Effector memory CD4-positive, alpha-beta T cell (primary cell): ENCODE results near the gene C16orf89.

ENCODE experiments used
- DNase-seq, 3 donors: peaks; one replicate each; pipeline ENCODE4 v3.0.0-alpha.2; 2020
- H3K27ac ChIP-seq: 2 replicates; pipeline ENCODE4 v1.7.0; 2013; ENCODE audit warnings: mild to moderate bottlenecking, low read length, moderate library complexity; ENCODE audit not compliant: insufficient read depth, poor library complexity, severe bottlenecking
- H3K27me3 ChIP-seq: replicated peaks from 2 replicates; pipeline ENCODE4 v1.7.0; 2013; ENCODE audit warnings: mild to moderate bottlenecking, low read length; ENCODE audit not compliant: insufficient read depth, control insufficient read depth, poor library complexity, severe bottlenecking
- H3K36me3 ChIP-seq: 2 replicates; pipeline ENCODE4 v1.7.0; 2013; ENCODE audit warnings: mild to moderate bottlenecking, low read length, moderate library complexity; ENCODE audit not compliant: control insufficient read depth, insufficient read depth
- H3K4me1 ChIP-seq: 2 replicates; pipeline ENCODE4 v1.7.0; 2013; ENCODE audit warnings: low read length, mild to moderate bottlenecking; ENCODE audit not compliant: control insufficient read depth, insufficient read depth, poor library complexity, severe bottlenecking
- H3K4me3 ChIP-seq: 2 replicates; pipeline ENCODE4 v1.7.0; 2013; ENCODE audit warnings: low read length, low read depth, mild to moderate bottlenecking; ENCODE audit not compliant: insufficient read depth, poor library complexity, severe bottlenecking
- H3K9me3 ChIP-seq: 2 replicates; pipeline ENCODE4 v1.7.0; 2013; ENCODE audit warnings: mild to moderate bottlenecking, low read length, moderate library complexity; ENCODE audit not compliant: control insufficient read depth

The C16orf89 gene

GRCh38 chr16:5044011-5044540 lies 21.7 kb downstream of the C16orf89 start:
- H3K9me3 ChIP-seq = no peaks in the 10 kb centered on the region
- no peaks in the 10 kb centered on the region for H3K36me3 ChIP-seq
- no peaks in the 10 kb centered on the region for H3K27me3 ChIP-seq
- H3K4me1 ChIP-seq = no peaks in the 10 kb centered on the region
- no peak overlapping the region for H3K27ac ChIP-seq
- H3K4me3 ChIP-seq = no peak overlapping the region
- DNase-seq = no peak

- H3K36me3 ChIP-seq = no peaks in the 10 kb centered on the region
- no peaks in the 10 kb centered on the region for H3K4me1 ChIP-seq
- H3K9me3 ChIP-seq = no peaks in the 10 kb centered on the region
- H3K27me3 ChIP-seq = no peaks in the 10 kb centered on the region
- H3K27ac ChIP-seq = no peak overlapping the region
- no peak overlapping the region for H3K4me3 ChIP-seq
- no peak for DNase-seq
Measured at GRCh38 chr16:5042574-5043171, 23.1 kb downstream of the C16orf89 start.

GRCh38 chr16:5041600-5042133 lies 24.1 kb downstream of the C16orf89 start:
- Histone ChIP-seq H3K4me3 (no peak overlapping the region), H3K4me1 (no peaks in the 10 kb centered on the region), H3K27me3 (no peaks in the 10 kb centered on the region), H3K27ac (no peak overlapping the region), H3K9me3 (no peaks in the 10 kb centered on the region), H3K36me3 (no peaks in the 10 kb centered on the region)
- no peak for DNase-seq

- H3K27ac ChIP-seq = no peak overlapping the region
- H3K4me1 ChIP-seq = no peaks in the 10 kb centered on the region
- DNase-seq = no peak
- no peaks in the 10 kb centered on the region for H3K27me3 ChIP-seq
- H3K9me3 ChIP-seq = no peaks in the 10 kb centered on the region
- H3K4me3 ChIP-seq = no peak overlapping the region
- no peaks in the 10 kb centered on the region for H3K36me3 ChIP-seq
Measured at GRCh38 chr16:5040451-5040850, 25.3 kb downstream of the C16orf89 start.

GRCh38 chr16:5036228-5037156 lies 29.3 kb downstream of the C16orf89 start:
- Histone ChIP-seq H3K4me3 (no peak overlapping the region), H3K4me1 (peaks cover 12% of the 10 kb centered on the region), H3K27me3 (no peaks in the 10 kb centered on the region), H3K27ac (no peak overlapping the region), H3K36me3 (peaks cover 4% of the 10 kb centered on the region), H3K9me3 (no peaks in the 10 kb centered on the region)
- DNase-seq = no peak

GRCh38 chr16:5035909-5036227 lies 29.9 kb downstream of the C16orf89 start:
- H3K4me3 ChIP-seq = no peak overlapping the region
- H3K36me3 ChIP-seq = peaks cover 4% of the 10 kb centered on the region
- no peaks in the 10 kb centered on the region for H3K27me3 ChIP-seq
- DNase-seq = no peak
- H3K9me3 ChIP-seq = no peaks in the 10 kb centered on the region
- H3K4me1 ChIP-seq = peaks cover 12% of the 10 kb centered on the region
- H3K27ac ChIP-seq = no peak overlapping the region

GRCh38 chr16:5034167-5034523 lies 31.6 kb downstream of the C16orf89 start:
- peak overlapping the region; percentile 83 for H3K4me3 ChIP-seq
- peaks cover 12% of the 10 kb centered on the region for H3K4me1 ChIP-seq
- no peaks in the 10 kb centered on the region for H3K9me3 ChIP-seq
- H3K27ac ChIP-seq = peak overlapping the region; percentile 47
- DNase-seq = no peak
- H3K27me3 ChIP-seq = no peaks in the 10 kb centered on the region
- H3K36me3 ChIP-seq = peaks cover 4% of the 10 kb centered on the region

GRCh38 chr16:5033256-5034166 lies 32.2 kb downstream of the C16orf89 start, which contains the start of gene NAGPA:
Gene NAGPA, minus strand, starts transcription at chr16:5033935. Its CDS starts 21 bp downstream, at chr16:5033914.
- H3K4me1 ChIP-seq = peaks cover 12% of the 10 kb centered on the region
- H3K27me3 ChIP-seq = no peaks in the 10 kb centered on the region
- H3K4me3 ChIP-seq = peak within 1 kb of the TSS; percentile 83
- H3K36me3 ChIP-seq = peaks cover 6% of the 10 kb centered on the region
- no peaks in the 10 kb centered on the region for H3K9me3 ChIP-seq
- H3K27ac ChIP-seq = peak within 1 kb of the TSS; percentile 47
- DNase-seq = peak; percentile 65 to 74 (median 73)

- no peaks in the 10 kb centered on the region for H3K27me3 ChIP-seq
- peak overlapping the region; percentile 83 for H3K4me3 ChIP-seq
- peak overlapping the region; percentile 47 for H3K27ac ChIP-seq
- no peaks in the 10 kb centered on the region for H3K9me3 ChIP-seq
- H3K4me1 ChIP-seq = peaks cover 12% of the 10 kb centered on the region
- no peak for DNase-seq
- peaks cover 10% of the 10 kb centered on the region for H3K36me3 ChIP-seq
Measured at GRCh38 chr16:5032748-5033167, 33.0 kb downstream of the C16orf89 start.
